Stimulated activated CD8-positive, alpha-beta memory T cell treated with anti-CD3 and anti-CD28 coated beads, Interleukin-4, amount 100 ng/mL, for 1 hour (primary cell): Measurements from ENCODE around the gene NKD2.
"Not testable (repeated sequence)": the region's sequence is repeated elsewhere in the genome, so short reads cannot be mapped to it uniquely, and the experiment has no call there.

Experiments used
- DNase-seq, 2 donors: peaks; one replicate each; pipeline ENCODE4 v3.0.0-alpha.2; 2020; ENCODE audit warnings: low read depth in 2 of 2, low spot score in 1 of 2

NKD2 gene

GRCh38 chr5:1056611-1057484, 48.2 kb downstream of the NKD2 start:
- DNase-seq, result no peak

GRCh38 chr5:1057485-1058082, 49.0 kb downstream of the NKD2 start:
- no peak for DNase-seq

GRCh38 chr5:1058083-1058945, 49.7 kb downstream of the NKD2 start:
- no peak for DNase-seq

- DNase-seq, result no peak
Observed at GRCh38 chr5:1058988-1059883, 50.6 kb downstream of the NKD2 start.

GRCh38 chr5:1059884-1060263, 51.3 kb downstream of the NKD2 start:
- no peak for DNase-seq

- DNase-seq, result no peak
Observed at GRCh38 chr5:1060535-1060981, 52.0 kb downstream of the NKD2 start.

- not testable (repeated sequence) for DNase-seq
Observed at GRCh38 chr5:1061292-1061691, 52.7 kb downstream of the NKD2 start.

- no peak for DNase-seq
Observed at GRCh38 chr5:1061916-1062315, 53.3 kb downstream of the NKD2 start.

- no peak for DNase-seq
Observed at GRCh38 chr5:1062761-1063568, 54.4 kb downstream of the NKD2 start.

- no peak for DNase-seq
Observed at GRCh38 chr5:1063661-1064382, 55.2 kb downstream of the NKD2 start.

GRCh38 chr5:1064383-1065142, 56.0 kb downstream of the NKD2 start:
- no peak for DNase-seq

GRCh38 chr5:1065143-1065750, 56.6 kb downstream of the NKD2 start:
- no peak for DNase-seq

GRCh38 chr5:1065891-1066650, 57.5 kb downstream of the NKD2 start:
- DNase-seq, result no peak

- DNase-seq, result no peak
Observed at GRCh38 chr5:1066676-1067075, 58.1 kb downstream of the NKD2 start.

- no peak for DNase-seq
Observed at GRCh38 chr5:1067141-1068121, 58.8 kb downstream of the NKD2 start.
